Fibroblast of lung (primary cell): ENCODE data around the gene TMEM235.

Source experiments
- EZH2 ChIP-seq: IDR thresholded peaks from 2 replicates; pipeline ENCODE4 v1.5.1; 2012; ENCODE audit warnings: low read length, control low read depth, mild to moderate bottlenecking; ENCODE audit errors: missing control alignments
- TF ChIP-seq, protein P1 (sequence below), 2 donors: IDR thresholded peaks in 1 of 2; conservative IDR thresholded peaks in 1 of 2; 1 replicate in 1 of 2; 2 replicates in 1 of 2; pipeline ENCODE4 v1.5.1; 2011 to 2012; ENCODE audit warnings: low read length in 2 of 2, control low read depth in 1 of 2, inconsistent platforms in 1 of 2, low read depth in 1 of 2, mild to moderate bottlenecking in 1 of 2

DNA sequence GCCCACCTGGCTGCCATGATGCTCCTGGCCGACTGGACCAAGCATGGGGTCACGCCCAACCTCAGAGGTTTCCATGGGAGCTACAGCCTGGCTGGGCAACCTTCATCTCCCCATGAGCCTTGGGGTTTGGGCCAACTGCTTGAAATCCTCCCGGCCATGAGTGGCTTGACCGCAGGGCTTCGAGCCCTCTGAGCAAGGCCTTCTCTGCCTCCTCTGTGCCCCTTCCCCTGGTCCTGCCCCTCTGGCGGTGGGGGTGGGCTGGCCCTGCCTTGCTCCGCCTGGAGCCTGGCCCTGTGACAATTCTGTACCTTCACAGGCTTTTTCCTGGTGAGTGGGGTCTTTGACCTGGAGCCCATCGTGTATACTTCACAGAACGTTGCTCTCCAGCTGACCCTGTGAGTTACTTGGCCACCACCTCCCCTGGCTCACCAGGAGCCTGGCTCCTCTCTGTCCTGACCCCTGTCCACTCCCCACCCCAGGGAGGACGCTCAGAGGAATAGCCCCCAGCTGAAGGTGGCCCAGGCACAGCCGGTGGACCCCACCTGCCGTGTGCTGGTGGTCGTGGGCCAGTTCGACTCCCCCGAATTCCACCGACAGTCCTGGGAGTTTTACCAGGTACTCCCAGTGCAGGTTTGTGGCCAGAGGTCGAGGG, 26.2 kb upstream of the TMEM235 start:
- TF ChIP-seq, protein P1, sequence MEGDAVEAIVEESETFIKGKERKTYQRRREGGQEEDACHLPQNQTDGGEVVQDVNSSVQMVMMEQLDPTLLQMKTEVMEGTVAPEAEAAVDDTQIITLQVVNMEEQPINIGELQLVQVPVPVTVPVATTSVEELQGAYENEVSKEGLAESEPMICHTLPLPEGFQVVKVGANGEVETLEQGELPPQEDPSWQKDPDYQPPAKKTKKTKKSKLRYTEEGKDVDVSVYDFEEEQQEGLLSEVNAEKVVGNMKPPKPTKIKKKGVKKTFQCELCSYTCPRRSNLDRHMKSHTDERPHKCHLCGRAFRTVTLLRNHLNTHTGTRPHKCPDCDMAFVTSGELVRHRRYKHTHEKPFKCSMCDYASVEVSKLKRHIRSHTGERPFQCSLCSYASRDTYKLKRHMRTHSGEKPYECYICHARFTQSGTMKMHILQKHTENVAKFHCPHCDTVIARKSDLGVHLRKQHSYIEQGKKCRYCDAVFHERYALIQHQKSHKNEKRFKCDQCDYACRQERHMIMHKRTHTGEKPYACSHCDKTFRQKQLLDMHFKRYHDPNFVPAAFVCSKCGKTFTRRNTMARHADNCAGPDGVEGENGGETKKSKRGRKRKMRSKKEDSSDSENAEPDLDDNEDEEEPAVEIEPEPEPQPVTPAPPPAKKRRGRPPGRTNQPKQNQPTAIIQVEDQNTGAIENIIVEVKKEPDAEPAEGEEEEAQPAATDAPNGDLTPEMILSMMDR (conservative IDR thresholded peaks at IDR 0.05 in 1 of 2, IDR thresholded peaks at IDR 0.05 in 1 of 2; ENCODE audit: low read depth in 1 of 2, low read length in 2 of 2), result no peak
- TF ChIP-seq EZH2, result no peak
